Activated naive CD4-positive, alpha-beta T cell treated with anti-CD3 and anti-CD28 coated beads for 36 hours (primary cell): ENCODE data around the gene TEX53. TPM values are rescaled to one million over a fixed set of nuclear protein-coding genes. Genes with fewer than 3 reads are reported as not detected.

Experiments used
- CTCF ChIA-PET: fragments of 350-600 bp; sonication (Branson Sonifier 250); formaldehyde crosslinking; loops from one replicate; lab custom pipeline; 2021; ENCODE audit warnings: antibody characterized with exemption; lab: Charles Lee
- DNase-seq: peaks from one replicate; pipeline ENCODE4 v3.0.0-alpha.2; 2020
- H3K27ac Mint-ChIP-seq: one replicate; pipeline ENCODE4 v1.8.0; 2021; ENCODE audit warnings: mild to moderate bottlenecking, mixed read lengths
- H3K27me3 Mint-ChIP-seq: one replicate; pipeline ENCODE4 v1.8.0; 2021; ENCODE audit warnings: low read depth, mixed read lengths
- H3K36me3 Mint-ChIP-seq: one replicate; pipeline ENCODE4 v1.8.0; 2021; ENCODE audit warnings: low read depth, mixed read lengths
- H3K4me1 Mint-ChIP-seq: one replicate; pipeline ENCODE4 v1.8.0; 2021; ENCODE audit warnings: low read depth, mixed read lengths
- H3K4me3 Mint-ChIP-seq: one replicate; pipeline ENCODE4 v1.8.0; 2021; ENCODE audit warnings: mild to moderate bottlenecking, moderate library complexity, mixed read lengths
- H3K9me3 Mint-ChIP-seq: one replicate; pipeline ENCODE4 v1.8.0; 2021; ENCODE audit warnings: mixed read lengths
- intact Hi-C: fragments of 100-400 bp; cut with micrococcal nuclease; formaldehyde crosslinking; loops from one replicate; pipeline ENCODE4 v1.15.1; 2023
- total RNA-seq, 2 experiments: library from RNA; stranded (reverse); gene quantifications; one replicate each; pipeline ENCODE4 v1.2.3, GENCODE V29; 2021

The TEX53 gene
- not detected for total RNA-seq

GRCh38 chr9:114657705-114658104, at the start of gene TEX53:
TEX53 (minus strand) TSS chr9:114657805; CDS start chr9:114657774, 31 bp downstream.
- intact Hi-C loops = no loop called here

GRCh38 chr9:114706711-114707110, 49.1 kb upstream of the TEX53 start:
- H3K27ac Mint-ChIP-seq = peak overlapping the region; percentile 38
- CTCF ChIA-PET = interaction anchor here (0.6 to 5.3 kb wide), 14 partner anchors 8 to 599 kb away, joined by 3 to 27 read pairs (median 4); partner anchors contain the start of gene TEX48
- no peaks in the 10 kb centered on the region for H3K27me3 Mint-ChIP-seq
- H3K4me3 Mint-ChIP-seq = peak overlapping the region; percentile 41
- no peaks in the 10 kb centered on the region for H3K36me3 Mint-ChIP-seq
- peaks cover 30% of the 10 kb centered on the region for H3K4me1 Mint-ChIP-seq
- no peaks in the 10 kb centered on the region for H3K9me3 Mint-ChIP-seq
- DNase-seq = no peak
- intact Hi-C loops = no loop called here

More at GRCh38 chr9:114657705-114658104, at the start of gene TEX53:
- DNase-seq = no peak
- H3K4me3 Mint-ChIP-seq = no peak within 1 kb of the TSS
- H3K36me3 Mint-ChIP-seq = no peaks in the 10 kb centered on the region
- H3K27ac Mint-ChIP-seq = no peak within 1 kb of the TSS
- H3K9me3 Mint-ChIP-seq = no peaks in the 10 kb centered on the region
- CTCF ChIA-PET = interaction anchor here (1.2 to 2.1 kb wide), 3 partner anchors 51 to 252 kb away, joined by 3 to 8 read pairs (median 4); no protein-coding TSS in a partner anchor
- H3K4me1 Mint-ChIP-seq = peaks cover 16% of the 10 kb centered on the region
- H3K27me3 Mint-ChIP-seq = peaks cover 2% of the 10 kb centered on the region

- Mint-ChIP-seq H3K27ac (no peak overlapping the region), H3K27me3 (no peaks in the 10 kb centered on the region), H3K4me1 (peaks cover 38% of the 10 kb centered on the region), H3K9me3 (no peaks in the 10 kb centered on the region), H3K4me3 (no peak overlapping the region), H3K36me3 (peaks cover 3% of the 10 kb centered on the region)
- intact Hi-C loops = no loop called here
- CTCF ChIA-PET = interaction anchor here (1.6 kb wide), 1 partner anchor 34 kb away, joined by 4 read pairs; no protein-coding TSS in a partner anchor
- DNase-seq = no peak
These were observed 44.4 kb upstream of the TEX53 start for GRCh38 chr9:114701988-114702387.

GRCh38 chr9:114697951-114698351, 40.3 kb upstream of the TEX53 start:
- peaks cover 3% of the 10 kb centered on the region for H3K36me3 Mint-ChIP-seq
- H3K4me3 Mint-ChIP-seq = peak overlapping the region; percentile 11
- peak overlapping the region; percentile 98 for H3K27ac Mint-ChIP-seq
- intact Hi-C loops = loop anchor here (1.0 to 2.0 kb wide), 6 partner anchors 8 to 511 kb away; no protein-coding TSS in a partner anchor
- no peaks in the 10 kb centered on the region for H3K9me3 Mint-ChIP-seq
- no peaks in the 10 kb centered on the region for H3K27me3 Mint-ChIP-seq
- CTCF ChIA-PET = interaction anchor here (0.6 to 5.1 kb wide), 12 partner anchors 9 to 317 kb away, joined by 3 to 24 read pairs (median 5); partner anchors contain the start of genes TEX48 and TNFSF15
- H3K4me1 Mint-ChIP-seq = peaks cover 64% of the 10 kb centered on the region
- DNase-seq = peak; percentile 72

- peak; percentile 89 for DNase-seq
- intact Hi-C loops = loop anchor here (2.0 kb wide), 1 partner anchor 512 kb away; no protein-coding TSS in a partner anchor
- Mint-ChIP-seq H3K36me3 (peaks cover 3% of the 10 kb centered on the region), H3K9me3 (no peaks in the 10 kb centered on the region), H3K4me3 (peak overlapping the region; percentile 54), H3K4me1 (peaks cover 74% of the 10 kb centered on the region), H3K27me3 (no peaks in the 10 kb centered on the region), H3K27ac (peak overlapping the region; percentile 98)
- CTCF ChIA-PET = interaction anchor here (0.7 to 5.1 kb wide), 6 partner anchors 10 to 310 kb away, joined by 3 to 24 read pairs (median 3); partner anchors contain the start of genes TEX48 and TNFSF15
These were observed 39.4 kb upstream of the TEX53 start for GRCh38 chr9:114696814-114697544.

- no peak overlapping the region for H3K4me3 Mint-ChIP-seq
- CTCF ChIA-PET = interaction anchor here (0.9 to 5.1 kb wide), 4 partner anchors 11 to 45 kb away, joined by 3 to 24 read pairs (median 4); partner anchors contain the start of gene TEX48
- peaks cover 80% of the 10 kb centered on the region for H3K4me1 Mint-ChIP-seq
- H3K36me3 Mint-ChIP-seq = peaks cover 3% of the 10 kb centered on the region
- intact Hi-C loops = loop anchor here (2.0 kb wide), 1 partner anchor 513 kb away; no protein-coding TSS in a partner anchor
- H3K27me3 Mint-ChIP-seq = no peaks in the 10 kb centered on the region
- no peak for DNase-seq
- no peaks in the 10 kb centered on the region for H3K9me3 Mint-ChIP-seq
- peak overlapping the region; percentile 98 for H3K27ac Mint-ChIP-seq
These were observed 38.3 kb upstream of the TEX53 start for GRCh38 chr9:114695948-114696347.

GRCh38 chr9:114694719-114695269, 37.2 kb upstream of the TEX53 start:
- Mint-ChIP-seq H3K27me3 (no peaks in the 10 kb centered on the region), H3K4me3 (no peak overlapping the region), H3K9me3 (no peaks in the 10 kb centered on the region), H3K27ac (peak overlapping the region; percentile 20), H3K4me1 (peaks cover 91% of the 10 kb centered on the region), H3K36me3 (peaks cover 3% of the 10 kb centered on the region)
- DNase-seq = peak; percentile 50
- CTCF ChIA-PET = interaction anchor here (0.5 to 1.7 kb wide), 8 partner anchors 12 to 234 kb away, joined by 3 to 6 read pairs (median 4); no protein-coding TSS in a partner anchor
- intact Hi-C loops = loop anchor here (5.0 kb wide), 1 partner anchor 133 kb away; no protein-coding TSS in a partner anchor

- Mint-ChIP-seq H3K36me3 (no peaks in the 10 kb centered on the region), H3K4me1 (peaks cover 90% of the 10 kb centered on the region), H3K27me3 (no peaks in the 10 kb centered on the region), H3K27ac (peak overlapping the region; percentile 20), H3K4me3 (no peak overlapping the region), H3K9me3 (no peaks in the 10 kb centered on the region)
- intact Hi-C loops = loop anchor here (5.0 kb wide), 1 partner anchor 133 kb away; no protein-coding TSS in a partner anchor
- CTCF ChIA-PET = interaction anchor here (0.5 to 4.3 kb wide), 7 partner anchors 12 to 233 kb away, joined by 3 to 33 read pairs (median 4); partner anchors contain the start of gene TEX48
- no peak for DNase-seq
These were observed 36.5 kb upstream of the TEX53 start for GRCh38 chr9:114694146-114694545.

- no peak overlapping the region for H3K4me3 Mint-ChIP-seq
- CTCF ChIA-PET = interaction anchor here (1.0 to 4.3 kb wide), 7 partner anchors 12 to 236 kb away, joined by 3 to 33 read pairs (median 4); partner anchors contain the start of gene TEX48
- H3K36me3 Mint-ChIP-seq = no peaks in the 10 kb centered on the region
- H3K9me3 Mint-ChIP-seq = no peaks in the 10 kb centered on the region
- peak overlapping the region; percentile 94 for H3K27ac Mint-ChIP-seq
- DNase-seq = no peak
- peaks cover 86% of the 10 kb centered on the region for H3K4me1 Mint-ChIP-seq
- H3K27me3 Mint-ChIP-seq = no peaks in the 10 kb centered on the region
- intact Hi-C loops = loop anchor here (5.0 kb wide), 1 partner anchor 134 kb away; no protein-coding TSS in a partner anchor
These were observed 35.7 kb upstream of the TEX53 start for GRCh38 chr9:114693248-114693855.

GRCh38 chr9:114691956-114692295, 34.3 kb upstream of the TEX53 start:
- CTCF ChIA-PET = interaction anchor here (0.6 to 5.4 kb wide), 11 partner anchors 11 to 219 kb away, joined by 3 to 36 read pairs (median 4); partner anchors contain the start of genes TEX48 and TNFSF15
- peaks cover 82% of the 10 kb centered on the region for H3K4me1 Mint-ChIP-seq
- H3K27ac Mint-ChIP-seq = peak overlapping the region; percentile 94
- peak overlapping the region; percentile 8 for H3K4me3 Mint-ChIP-seq
- peaks cover 4% of the 10 kb centered on the region for H3K9me3 Mint-ChIP-seq
- DNase-seq = no peak
- no peaks in the 10 kb centered on the region for H3K27me3 Mint-ChIP-seq
- H3K36me3 Mint-ChIP-seq = no peaks in the 10 kb centered on the region
- intact Hi-C loops = loop anchor here (1.0 to 5.0 kb wide), 12 partner anchors 27 to 314 kb away; partner anchors contain the start of genes TNFSF15 and TNFSF8
